CD4-positive, alpha-beta T cell treated with Interferon alpha-2 for 1 hour (primary cell): Measurements from ENCODE around the gene TTC28.

Experiments
- DNase-seq, 2 donors: peaks; one replicate each; pipeline ENCODE4 v3.0.0-alpha.2; 2020 to 2022

The TTC28 gene

DNA sequence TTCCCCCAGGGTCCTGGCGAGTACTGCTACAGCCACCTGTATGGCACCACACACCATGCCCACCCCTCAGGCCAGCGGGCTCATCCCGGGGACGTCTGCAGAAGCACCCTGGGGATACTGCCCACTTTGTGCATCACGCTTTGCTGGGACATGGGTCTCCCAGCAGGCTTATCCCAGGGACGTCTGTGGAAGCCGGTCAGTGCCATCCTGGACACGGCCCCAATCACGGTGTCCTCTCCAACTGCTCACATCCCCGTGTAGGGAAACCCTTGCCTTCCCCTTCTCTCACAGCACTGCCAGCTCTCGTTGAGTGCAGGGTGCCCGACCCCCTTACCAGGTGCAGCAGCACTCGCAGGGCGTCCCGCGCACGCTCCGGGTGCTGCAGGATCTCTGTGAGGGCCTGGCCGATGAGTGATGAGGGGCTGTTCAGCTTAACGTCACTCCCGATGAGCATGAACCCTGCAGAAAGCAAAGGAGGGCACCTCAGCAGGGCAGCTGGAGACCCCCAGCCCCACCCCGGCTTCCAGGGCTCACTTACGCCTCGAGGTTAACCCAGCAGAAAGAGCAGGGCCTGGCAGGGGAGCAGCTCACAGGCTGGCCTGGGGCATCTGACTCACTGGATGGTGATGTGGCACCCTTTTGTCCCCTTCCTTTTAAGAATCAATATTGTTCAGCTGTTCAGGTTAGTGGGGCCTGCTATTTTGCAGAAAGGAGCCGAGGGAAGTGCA lies 683.7 kb downstream of the TTC28 start:
- no peak for DNase-seq

DNA sequence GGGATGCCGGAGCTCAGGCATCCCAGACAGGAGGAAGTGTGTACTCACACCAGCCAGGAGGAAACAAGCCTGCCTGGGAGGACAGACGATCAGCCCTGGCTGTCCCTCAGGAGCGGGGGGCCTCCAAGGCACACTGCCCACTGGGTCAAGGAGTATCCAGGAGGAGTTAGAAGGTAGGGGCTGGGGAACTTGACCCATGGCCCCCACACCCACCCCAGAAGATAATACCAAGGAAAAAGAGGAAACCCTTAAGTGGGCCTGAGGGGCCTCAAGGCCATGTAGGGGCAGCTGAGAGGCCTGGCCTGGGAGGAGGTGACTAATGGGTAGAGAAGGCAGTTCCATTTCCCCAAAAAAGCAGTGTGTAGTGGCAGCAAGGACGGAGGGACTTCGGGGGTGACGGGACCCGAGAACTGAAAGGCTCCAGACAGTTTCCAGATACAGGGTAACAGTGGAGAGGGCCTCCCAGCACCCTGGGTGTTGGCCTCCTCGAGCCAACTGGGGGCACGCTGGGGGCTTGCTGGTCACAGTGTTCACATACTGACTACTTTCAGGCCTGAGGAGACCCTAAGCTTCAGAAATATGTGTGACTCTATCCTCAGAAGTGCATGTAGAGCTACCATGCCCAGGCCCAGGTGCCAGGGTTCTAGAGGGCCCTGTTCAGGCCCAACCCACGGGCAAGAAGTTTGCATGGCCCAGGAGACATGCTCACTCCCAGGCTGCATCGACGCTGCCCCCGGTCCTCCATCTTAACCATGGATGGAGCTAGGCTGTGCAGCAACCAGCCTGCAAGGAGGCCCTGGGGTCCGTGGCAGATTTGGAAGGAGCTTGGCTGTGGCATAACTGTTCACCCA lies 684.9 kb downstream of the TTC28 start:
- no peak for DNase-seq

DNA sequence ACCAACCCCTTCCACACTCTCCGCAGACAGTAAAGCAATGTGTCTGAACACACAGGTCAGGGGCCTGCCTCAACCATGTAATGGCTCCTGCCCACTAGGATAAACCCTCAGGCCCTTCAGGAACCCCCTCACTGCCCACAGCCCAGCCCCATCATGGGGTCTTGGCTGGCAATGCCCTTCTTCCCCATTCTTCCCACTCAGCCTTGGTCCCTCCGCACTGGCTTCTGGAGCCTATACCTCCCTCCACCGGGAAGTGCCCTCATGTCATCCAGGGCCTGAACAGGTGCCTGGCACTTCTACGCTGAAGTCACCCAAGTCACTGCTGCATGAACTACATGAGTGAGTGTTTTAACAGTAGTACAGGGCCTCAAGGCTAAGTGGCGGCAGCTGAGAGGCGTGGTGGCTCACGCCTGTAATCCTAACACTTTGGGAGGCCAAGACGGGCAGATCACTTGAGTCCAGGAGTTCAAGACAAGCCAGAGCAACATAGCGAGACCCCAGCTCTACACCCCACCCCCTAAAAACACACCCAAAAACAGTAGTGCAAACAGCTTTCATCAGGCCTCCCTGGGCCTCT lies 685.8 kb downstream of the TTC28 start:
- DNase-seq: no peak

DNA sequence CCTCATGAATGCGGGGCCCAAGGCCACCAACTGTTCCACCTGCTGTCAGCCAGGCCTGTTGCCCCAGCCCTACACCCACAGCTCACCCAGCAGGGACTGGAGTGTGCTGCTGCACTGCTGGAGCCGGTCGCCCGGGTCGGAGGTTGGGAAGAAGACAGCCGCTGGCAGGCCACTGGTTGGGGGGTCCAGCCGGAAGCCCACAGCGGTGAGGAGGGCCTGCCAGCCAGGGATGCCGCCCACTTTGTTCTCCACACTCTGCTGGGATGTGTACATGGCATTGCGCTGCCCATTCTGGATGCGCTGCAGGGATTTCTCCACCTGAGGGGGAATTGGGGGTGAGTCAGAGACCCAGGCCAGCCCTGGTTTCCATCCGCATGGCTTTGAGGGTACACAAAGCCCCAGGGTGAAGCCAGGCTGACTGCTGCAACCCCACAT lies 686.4 kb downstream of the TTC28 start:
- DNase-seq: no peak

DNA sequence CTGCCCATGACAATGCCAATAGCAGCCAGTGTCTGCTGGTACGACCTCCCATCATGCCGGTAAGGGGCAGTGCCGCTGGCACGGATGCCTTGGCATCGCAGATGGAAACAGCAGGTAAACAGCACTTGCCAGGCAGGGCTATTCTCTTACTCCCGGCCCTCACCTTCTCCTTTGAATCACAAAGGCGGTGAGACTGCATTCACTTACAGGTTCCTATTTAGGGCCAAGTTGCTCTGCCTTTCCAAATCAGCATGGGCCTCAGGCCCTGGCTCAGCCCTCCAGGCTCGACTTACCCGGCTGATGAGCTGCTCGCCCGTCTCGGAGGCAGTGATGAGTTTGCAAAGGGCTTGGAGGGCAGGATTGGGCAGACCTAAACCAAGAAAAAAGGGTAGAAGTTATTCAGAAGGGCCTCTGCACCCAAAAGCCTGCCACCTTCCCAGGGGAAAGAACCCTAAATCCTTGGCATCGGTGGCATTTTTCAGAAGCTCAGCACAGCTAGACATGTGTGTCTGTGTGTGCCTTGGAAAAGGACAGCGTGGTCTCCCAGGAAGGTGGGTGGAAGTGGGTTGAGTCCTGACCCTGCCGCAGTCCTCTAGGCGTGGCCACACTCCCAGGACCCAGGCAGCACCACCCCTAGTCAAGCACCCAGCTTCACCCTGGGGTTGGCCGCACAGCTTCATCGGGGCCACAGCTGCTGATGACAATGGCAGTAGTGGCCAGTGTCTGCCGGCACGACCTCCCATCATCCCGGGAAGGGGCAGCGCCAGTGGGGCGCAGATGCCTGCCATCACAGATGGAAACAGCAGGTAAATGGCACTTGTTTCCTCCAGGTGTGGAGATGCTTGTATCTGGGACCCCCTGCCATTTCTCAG lies 687.1 kb downstream of the TTC28 start:
- DNase-seq: no peak

DNA sequence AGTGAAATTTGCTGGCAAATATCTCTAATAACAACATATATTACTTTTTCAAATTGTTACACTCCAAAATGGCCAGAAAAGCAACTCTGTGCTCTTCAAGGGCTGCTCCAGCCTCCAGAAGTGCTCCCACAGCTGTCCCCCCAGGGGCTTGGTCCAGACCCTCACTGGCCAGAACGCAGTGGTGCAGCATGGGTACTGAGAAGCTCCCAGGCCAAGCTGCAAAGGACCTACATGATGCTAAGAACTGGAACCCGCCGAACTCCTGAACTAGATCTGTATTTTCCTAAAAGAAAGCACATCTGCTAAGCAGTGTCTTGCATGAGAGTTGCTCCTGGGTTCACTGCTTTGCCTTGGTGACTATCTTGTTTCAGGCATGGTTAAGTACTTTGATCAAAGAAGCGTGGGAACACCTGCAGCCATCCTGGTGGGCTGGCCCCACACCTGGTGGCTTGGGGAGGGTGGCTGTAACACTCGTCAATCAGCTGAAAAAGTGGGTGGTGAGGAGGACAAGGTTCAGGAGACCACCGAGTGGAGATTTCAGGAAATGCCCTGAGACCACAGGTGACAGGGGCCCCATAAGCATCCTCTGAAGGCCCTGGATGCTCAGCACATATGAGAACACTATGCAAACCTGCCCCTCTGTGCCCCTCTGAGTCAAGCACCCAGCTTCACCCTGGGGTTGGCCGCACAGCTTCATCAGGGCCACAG lies 687.9 kb downstream of the TTC28 start:
- DNase-seq: no peak

DNA sequence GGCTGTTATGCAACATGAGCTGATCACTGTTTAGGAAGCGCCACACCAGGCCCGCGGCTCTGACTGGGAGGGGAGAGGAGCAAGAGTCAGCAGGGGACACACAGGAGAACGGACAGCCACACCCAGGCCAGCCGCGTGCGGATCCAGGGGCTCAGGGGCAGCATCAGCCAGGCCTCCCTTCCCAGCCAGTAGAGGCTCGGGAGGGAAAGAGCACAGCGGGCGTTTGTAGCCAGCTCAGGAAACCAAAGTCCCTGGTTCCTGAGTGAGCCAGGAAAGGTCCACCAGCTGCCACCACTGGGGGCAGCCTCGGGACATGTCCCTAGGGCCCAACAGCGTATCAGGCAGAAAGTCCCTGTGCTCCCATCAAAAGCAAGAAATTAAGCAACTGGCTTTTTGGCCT lies 688.8 kb downstream of the TTC28 start:
- no peak for DNase-seq

DNA sequence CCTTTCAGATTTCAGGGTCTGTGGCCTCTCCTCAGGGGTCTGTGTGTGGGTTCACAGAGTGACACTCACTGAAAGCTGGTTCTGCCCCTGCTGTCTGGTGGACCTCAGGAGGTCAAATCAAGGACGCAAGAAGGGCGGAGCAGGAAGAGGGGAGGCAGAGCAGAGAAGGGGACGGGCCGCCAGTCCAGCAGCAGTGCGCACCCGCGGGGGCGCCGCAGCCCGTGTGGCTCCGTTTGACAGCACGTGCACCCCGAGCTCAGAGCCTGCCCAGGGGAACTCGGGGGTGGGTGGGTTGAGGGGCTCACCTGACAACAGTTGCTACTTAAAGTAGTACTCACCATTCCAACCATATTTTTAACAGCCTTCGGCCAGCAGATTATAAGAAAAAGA lies 689.2 kb downstream of the TTC28 start:
- DNase-seq: no peak

DNA sequence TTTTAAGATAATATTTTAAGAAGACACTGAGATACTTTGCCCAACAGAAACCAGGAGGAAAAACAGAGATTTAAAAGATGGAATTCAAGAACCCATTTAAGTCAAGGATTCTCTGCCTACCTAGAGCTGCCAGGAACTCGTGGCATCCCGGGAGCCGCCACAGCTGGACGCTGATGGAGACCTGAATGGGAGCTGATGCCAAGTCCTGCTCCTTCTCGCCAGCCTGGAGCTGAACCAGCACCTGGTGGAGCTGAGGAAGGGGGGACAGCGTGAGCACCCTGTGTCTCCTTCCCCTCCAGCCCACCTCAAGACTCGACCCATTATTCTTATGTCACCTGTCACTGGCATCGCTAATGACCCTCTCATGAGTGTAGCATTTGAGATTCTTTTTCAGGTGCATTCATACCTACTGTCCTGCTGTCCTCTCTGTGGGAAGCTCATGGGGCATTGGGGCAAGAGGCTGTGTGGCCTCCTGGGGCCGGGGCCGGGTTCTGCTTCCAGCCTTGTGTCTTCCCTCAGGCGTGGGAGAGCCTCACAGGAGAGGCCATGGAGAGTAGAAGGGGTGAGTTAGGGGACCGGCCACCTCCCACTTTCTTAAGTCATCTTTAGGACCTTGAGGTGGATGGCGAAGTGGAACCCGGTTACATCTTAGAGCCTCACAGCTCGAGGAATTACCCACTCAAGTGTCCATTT lies 689.7 kb downstream of the TTC28 start:
- no peak for DNase-seq

DNA sequence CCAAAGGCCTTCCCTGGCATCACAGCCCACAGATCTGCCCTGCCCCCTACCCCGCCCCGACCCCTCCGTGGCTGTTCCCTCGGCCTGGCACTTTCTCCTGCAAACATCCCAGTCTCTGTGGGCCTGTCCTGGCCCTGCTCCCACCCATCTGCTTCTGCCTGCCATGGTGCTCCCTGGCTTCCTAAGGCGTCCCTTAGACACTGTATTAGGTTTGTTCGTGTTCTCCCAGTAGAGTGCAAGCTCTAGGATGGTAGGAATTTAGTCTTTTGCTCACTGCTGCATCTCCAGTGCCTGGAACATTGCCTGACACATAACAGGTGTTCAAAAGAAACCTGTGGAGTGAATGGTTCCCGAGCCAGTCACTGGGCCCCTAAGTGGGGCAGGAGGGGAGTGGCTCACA lies 690.9 kb downstream of the TTC28 start:
- no peak for DNase-seq

DNA sequence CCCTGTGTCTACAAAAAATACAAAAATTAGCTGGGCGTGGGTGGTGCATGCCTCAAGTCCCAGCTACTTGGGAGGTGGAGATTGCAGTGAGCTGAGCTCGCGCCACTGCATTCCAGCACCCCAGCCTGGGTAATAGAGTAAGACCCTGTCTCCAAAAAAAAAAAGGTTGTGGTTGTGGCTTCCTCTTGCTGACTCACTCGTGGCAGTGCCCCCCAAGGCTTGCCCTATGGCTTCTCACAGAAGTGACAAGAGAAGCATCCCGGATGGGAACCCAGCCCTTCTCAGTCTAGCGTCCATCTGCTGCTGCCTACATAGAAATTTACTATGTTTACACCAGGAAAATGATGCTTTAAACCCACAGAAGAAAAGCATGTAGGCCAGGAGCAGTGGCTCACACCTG lies 692.1 kb downstream of the TTC28 start:
- DNase-seq: no peak

DNA sequence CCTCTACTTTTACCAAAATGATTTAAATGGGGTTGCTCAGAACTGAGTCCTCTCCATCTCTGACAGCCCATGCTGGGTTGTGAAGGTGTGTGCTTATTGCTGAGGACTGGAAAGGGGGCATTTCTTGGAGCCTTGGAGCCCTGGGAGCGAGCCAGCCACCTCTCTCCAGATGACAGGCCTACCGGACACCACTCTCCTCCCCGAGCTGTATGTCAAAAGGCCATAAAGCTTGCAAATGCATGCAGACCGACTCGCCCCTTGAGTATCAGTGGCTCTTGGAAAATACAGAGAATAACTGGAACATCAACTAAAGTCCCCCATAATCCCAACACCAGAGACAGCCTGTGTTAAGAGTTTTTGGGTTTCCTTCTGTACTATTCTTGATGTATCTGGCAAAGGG lies 692.7 kb downstream of the TTC28 start:
- DNase-seq: no peak

DNA sequence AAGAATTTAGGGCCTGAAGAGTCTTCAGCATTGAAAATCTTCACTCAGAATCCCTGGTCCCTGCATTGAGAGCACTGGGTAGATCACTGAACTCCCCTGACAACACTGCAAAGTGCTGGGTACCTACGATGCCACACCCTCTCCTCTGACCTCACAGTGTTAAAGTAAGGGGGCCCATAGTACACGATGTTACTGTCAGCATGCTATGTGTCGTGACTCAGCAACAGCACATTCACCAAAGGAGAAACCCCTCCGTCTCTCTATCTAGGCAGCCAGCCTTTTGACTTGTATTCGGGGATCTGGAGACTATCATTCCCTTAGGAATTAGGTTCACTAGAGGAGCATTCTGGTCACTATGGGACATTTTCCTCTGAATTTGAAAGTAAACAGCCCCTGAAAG lies 693.2 kb downstream of the TTC28 start:
- DNase-seq: no peak

DNA sequence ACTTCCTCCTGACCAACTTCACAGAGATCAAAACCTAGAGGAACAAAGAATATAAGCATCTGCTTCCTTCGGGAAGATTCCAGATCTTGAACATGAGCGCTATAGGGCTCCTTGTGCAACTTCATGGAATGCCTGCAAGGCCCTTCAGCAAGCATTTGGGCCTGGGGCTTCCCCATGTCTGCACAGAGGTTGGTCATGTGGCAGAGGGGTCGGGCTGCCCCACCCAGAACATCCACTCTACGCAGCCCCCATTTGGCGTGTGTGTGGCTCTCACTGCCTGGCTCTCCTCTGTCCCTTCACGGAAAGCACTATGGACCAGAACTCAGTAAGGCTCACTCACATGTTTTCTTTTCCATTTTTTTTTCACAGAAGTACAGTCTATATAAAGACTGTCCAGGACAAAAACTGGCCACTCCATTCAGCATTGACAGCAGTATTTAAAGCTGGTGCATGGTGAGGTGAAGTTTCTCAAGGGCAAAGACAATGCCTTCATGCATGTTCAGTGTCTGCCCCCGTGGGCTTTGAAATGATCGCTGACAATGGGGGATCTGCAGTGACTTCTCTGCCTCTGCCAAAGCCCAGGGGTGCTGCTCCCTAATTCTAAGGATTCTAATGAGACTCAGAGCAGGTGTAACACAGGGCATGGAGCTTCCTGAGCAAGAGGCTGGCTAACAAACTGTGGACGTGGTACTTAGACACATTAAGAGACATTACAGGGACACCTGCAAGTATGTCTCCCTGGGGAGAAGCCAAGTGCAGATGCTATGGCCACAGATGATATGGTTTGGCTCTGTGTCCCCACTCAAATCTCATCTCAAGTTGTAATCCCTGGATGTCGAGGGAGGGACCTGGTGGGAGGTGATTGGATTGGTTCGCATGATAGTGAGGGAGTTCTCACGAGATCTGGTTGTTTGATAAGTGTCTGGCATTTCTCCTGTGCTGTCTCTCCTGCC lies 694.0 kb downstream of the TTC28 start:
- no peak for DNase-seq

DNA sequence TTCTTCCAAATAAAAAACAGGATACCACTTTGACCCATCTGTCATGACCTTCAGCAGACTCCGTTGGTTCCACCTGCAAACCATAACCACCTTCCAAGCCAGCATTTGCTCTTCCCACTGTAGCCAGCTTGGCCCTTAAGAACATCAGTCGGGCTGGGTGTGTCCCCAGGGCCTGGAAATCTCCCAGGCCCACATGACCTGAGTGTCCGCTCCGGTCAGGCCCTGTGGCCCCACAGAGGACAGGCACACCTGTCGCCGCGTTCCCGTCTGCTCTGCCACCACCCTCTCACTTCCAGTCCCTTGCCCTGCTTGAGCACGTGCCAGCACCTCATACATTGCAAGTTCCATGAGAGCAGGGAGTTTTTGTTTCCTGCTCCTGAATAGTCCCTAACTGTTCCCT lies 694.9 kb downstream of the TTC28 start:
- DNase-seq: no peak

DNA sequence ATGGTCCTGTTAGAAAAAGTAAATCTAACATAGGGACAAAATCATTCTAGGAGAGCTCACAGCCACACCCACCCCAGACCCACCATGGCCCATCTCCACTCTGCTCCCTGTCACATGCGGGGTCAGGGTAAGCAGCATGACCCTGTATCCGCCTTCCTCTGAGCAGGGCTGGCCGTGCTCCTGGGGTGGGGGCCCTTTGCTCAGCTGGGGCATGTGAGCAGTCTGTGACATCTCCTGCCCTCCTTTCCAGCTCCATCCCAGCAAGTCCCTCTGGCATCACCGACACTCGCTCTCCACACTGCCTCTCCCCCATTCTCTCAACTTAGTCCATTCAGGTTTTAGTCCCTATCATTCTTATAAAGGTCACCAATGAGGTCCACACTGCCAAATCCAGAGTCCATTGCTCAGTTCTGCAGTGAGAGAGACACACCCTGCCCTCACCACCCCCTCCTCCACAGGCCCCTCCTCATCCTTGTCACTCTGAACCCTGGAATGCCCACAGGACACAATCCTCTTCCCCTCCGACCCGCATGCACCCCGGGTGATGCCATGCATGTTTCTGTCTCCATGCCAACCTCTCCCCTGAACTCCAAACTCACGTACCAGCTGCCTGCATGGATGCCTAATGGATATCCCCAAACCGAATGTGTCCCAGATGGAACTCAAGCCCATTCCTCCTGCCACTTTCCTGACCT lies 695.5 kb downstream of the TTC28 start:
- DNase-seq: no peak

DNA sequence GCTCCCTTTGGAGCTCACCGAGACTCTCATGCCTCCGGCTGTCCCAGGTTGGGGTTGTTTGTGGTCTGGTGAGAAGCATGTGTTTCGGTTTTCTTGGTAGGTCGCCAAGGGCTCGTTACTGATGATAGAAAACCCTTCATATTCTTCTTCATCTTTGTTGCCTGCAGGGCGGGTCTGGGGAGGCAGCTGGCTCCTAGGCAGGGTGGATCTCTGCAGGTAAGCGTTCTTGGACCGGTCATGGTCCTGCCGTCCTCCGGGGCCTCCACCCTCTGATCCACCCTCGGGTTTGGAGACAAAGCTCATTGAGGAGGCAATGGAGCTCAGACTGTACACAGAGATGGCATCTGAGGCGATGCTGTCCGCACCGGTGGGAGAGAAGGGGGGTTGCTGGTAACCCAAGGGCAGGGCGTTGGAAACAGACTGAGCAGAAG lies 696.3 kb downstream of the TTC28 start:
- DNase-seq: no peak

DNA sequence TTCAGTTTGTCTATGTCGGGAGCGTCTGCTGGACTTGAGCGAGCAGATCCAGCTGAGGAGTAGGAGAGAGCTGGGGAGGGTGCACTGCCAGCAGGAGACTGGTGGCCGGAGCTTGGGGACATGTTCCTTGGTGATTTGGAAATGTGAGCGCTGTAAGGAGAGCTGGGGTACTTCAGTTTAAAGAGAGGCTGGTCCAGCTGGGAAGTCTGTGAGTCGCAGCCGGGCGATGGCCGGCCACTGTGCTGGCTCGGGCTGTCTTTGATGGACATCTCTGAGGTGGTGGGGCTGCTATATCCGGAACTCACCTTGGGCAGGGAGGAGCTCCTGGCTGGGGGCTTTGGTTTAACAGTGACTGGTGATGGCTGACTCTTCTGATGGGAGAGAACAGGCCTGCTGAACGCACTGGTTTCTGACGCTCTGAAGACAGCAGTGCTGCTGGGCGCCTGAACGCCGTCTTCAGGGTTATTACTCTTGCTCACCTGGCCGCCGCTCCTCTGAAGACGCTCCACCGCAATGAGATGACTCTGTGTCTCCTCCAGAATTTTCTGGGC lies 696.9 kb downstream of the TTC28 start:
- no peak for DNase-seq

DNA sequence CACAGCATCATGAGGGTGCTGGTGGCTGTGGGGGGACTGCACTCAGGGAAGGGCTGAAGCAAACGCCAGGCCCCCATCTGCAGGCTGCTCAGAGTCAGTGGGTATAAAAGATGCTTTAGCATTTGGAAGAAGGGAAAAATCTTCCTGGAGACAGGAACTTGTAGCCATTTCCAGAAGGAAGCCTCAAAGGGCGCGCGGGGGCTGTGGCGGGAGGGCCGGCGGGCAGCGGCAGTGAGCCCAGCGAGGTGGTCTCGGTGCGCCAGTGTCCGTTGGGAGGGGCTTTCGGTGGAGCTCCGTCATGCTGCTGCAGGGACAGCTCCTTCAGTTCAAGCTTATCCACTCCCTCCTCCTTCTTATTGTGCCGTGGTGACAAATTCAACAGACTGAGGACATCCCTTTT lies 697.5 kb downstream of the TTC28 start:
- no peak for DNase-seq
